CD14-positive monocyte (primary cell): Measurements from ENCODE around the gene MPP7. TPM values are rescaled to one million over a fixed set of nuclear protein-coding genes. Genes with fewer than 3 reads are reported as not detected.
A peak's percentile ranks its signal among the peaks of the same experiment; 100 is the strongest.

Source experiments
- DNase-seq, 3 donors: peaks; one replicate each; pipeline ENCODE4 v3.0.0-alpha.2; 2011 to 2022
- H2AFZ ChIP-seq: 2 replicates; pipeline ENCODE4 v1.6.0; 2012; ENCODE audit warnings: mild to moderate bottlenecking, low read depth, low read length, inconsistent platforms; ENCODE audit not compliant: insufficient read depth, poor library complexity, severe bottlenecking
- H3K27ac ChIP-seq, 2 donors: 1 replicate in 1 of 2; 2 replicates in 1 of 2; pipeline ENCODE4 v1.5.1; 2012 to 2013; ENCODE audit warnings: low read length in 2 of 2, control low read depth in 1 of 2, inconsistent platforms in 1 of 2, low read depth in 1 of 2, mild to moderate bottlenecking in 1 of 2
- H3K27me3 ChIP-seq, 2 donors: one replicate each; pipeline versions ENCODE4 v1.6.0 to v1.6.1; 2011 to 2013; ENCODE audit warnings: low read length in 2 of 2; ENCODE audit not compliant: control insufficient read depth in 2 of 2, insufficient read depth in 2 of 2
- H3K36me3 ChIP-seq, 2 donors: replicated peaks in 1 of 2; 1 replicate in 1 of 2; 2 replicates in 1 of 2; pipeline versions ENCODE4 v1.5.1 to v1.6.1; 2012 to 2013; ENCODE audit warnings: low read length in 2 of 2, control low read depth in 1 of 2, inconsistent platforms in 1 of 2, mild to moderate bottlenecking in 1 of 2; ENCODE audit not compliant: insufficient read depth in 2 of 2, control insufficient read depth in 1 of 2
- H3K4me1 ChIP-seq, 2 donors: 1 replicate in 1 of 2; 2 replicates in 1 of 2; pipeline versions ENCODE4 v1.5.1 to v1.6.1; 2012 to 2013; ENCODE audit warnings: low read length in 2 of 2, control low read depth in 1 of 2, inconsistent platforms in 1 of 2, mild to moderate bottlenecking in 1 of 2, moderate library complexity in 1 of 2; ENCODE audit not compliant: insufficient read depth in 2 of 2, control insufficient read depth in 1 of 2
- H3K4me2 ChIP-seq: replicated peaks from 2 replicates; pipeline ENCODE3; 2012; ENCODE audit warnings: low read length, moderate library complexity, mild to moderate bottlenecking; ENCODE audit not compliant: poor library complexity, severe bottlenecking; ENCODE audit errors: extremely low read depth
- H3K4me3 ChIP-seq, 3 experiments: fragments of 200-600 bp in 1 of 3; sonication (generic) in 1 of 3; replicated peaks in 1 of 3; 1 replicate in 2 of 3; 2 replicates in 1 of 3; pipeline ENCODE4 v1.5.1; 2011 to 2013; ENCODE audit warnings: low read length in 3 of 3, mild to moderate bottlenecking in 3 of 3, control low read depth in 2 of 3, low read depth in 2 of 3, inconsistent platforms in 1 of 3, moderate library complexity in 1 of 3
- H3K79me2 ChIP-seq: 2 replicates; pipeline ENCODE4 v1.6.0; 2012; ENCODE audit warnings: mild to moderate bottlenecking, control low read depth, inconsistent platforms, low read length, moderate library complexity; ENCODE audit not compliant: insufficient read depth
- H3K9ac ChIP-seq: 2 replicates; pipeline ENCODE4 v1.6.0; 2017; ENCODE audit warnings: low read length, mild to moderate bottlenecking; ENCODE audit not compliant: insufficient read depth, poor library complexity, severe bottlenecking
- H3K9me3 ChIP-seq, 2 donors: replicated peaks in 1 of 2; 1 replicate in 1 of 2; 2 replicates in 1 of 2; pipeline versions ENCODE4 v1.5.1 to v1.6.1; 2012 to 2013; ENCODE audit warnings: low read length in 2 of 2, control low read depth in 1 of 2; ENCODE audit not compliant: control insufficient read depth in 1 of 2, insufficient read depth in 1 of 2
- H4K20me1 ChIP-seq: 2 replicates; pipeline ENCODE4 v1.6.0; 2012; ENCODE audit warnings: mild to moderate bottlenecking, low read length, control low read depth, moderate library complexity; ENCODE audit not compliant: insufficient read depth
- H3K27ac Mint-ChIP-seq, 7 donors: one replicate each; pipeline ENCODE4 v1.8.0; 2020; ENCODE audit warnings: mild to moderate bottlenecking in 7 of 7, mixed read lengths in 7 of 7, moderate library complexity in 6 of 7, inconsistent platforms in 2 of 7
- H3K27me3 Mint-ChIP-seq, 3 donors: one replicate each; pipeline ENCODE4 v1.8.0; 2021 to 2022; ENCODE audit warnings: low read depth in 3 of 3, mild to moderate bottlenecking in 3 of 3, mixed read lengths in 3 of 3, moderate library complexity in 3 of 3, inconsistent platforms in 1 of 3
- H3K36me3 Mint-ChIP-seq, 2 donors: one replicate each; pipeline ENCODE4 v1.8.0; 2020; ENCODE audit warnings: mixed read lengths in 2 of 2, inconsistent platforms in 1 of 2, mild to moderate bottlenecking in 1 of 2
- H3K4me1 Mint-ChIP-seq: one replicate; pipeline ENCODE4 v1.8.0; 2020; ENCODE audit warnings: mild to moderate bottlenecking, mixed read lengths
- H3K4me3 Mint-ChIP-seq, 2 donors: one replicate each; pipeline ENCODE4 v1.8.0; 2020; ENCODE audit warnings: mild to moderate bottlenecking in 2 of 2, mixed read lengths in 2 of 2, moderate library complexity in 1 of 2
- H3K9me3 Mint-ChIP-seq, 7 donors: one replicate each; pipeline ENCODE4 v1.8.0; 2020 to 2022; ENCODE audit warnings: mixed read lengths in 7 of 7, mild to moderate bottlenecking in 6 of 7, moderate library complexity in 6 of 7, inconsistent platforms in 2 of 7
- WGBS: methylation state at CpG from one replicate; pipeline ENCODE4 v1.1.5; 2013; ENCODE audit warnings: missing lambda C conversion rate; ENCODE audit not compliant: insufficient coverage; 5-methylcytosine and 5-hydroxymethylcytosine counted together
- intact Hi-C, 2 donors: fragments of 100-400 bp; cut with micrococcal nuclease; formaldehyde crosslinking; loops; one replicate each; pipeline versions ENCODE4 v1.15.0 to v1.15.1; 2023
- polyA minus RNA-seq: library from RNA; depleted of rRNA, polyadenylated mRNA; stranded (reverse); fragments of >200 nt; gene quantifications from 2 replicates; pipeline ENCODE4 v1.2.3, GENCODE V29; 2012
- polyA plus RNA-seq, 3 donors: library from polyadenylated mRNA; depleted of rRNA in 1 of 3; unstranded in 2 of 3; stranded (reverse) in 1 of 3; fragments of 300-500 nt in 2 of 3; fragments of >200 nt in 1 of 3; fragmentation: Illumina TruSeq in 2 of 3; gene quantifications; 1 replicate in 2 of 3; 2 replicates in 1 of 3; pipeline ENCODE4 v1.2.3, GENCODE V29; 2012 to 2021
- total RNA-seq, 12 experiments: library from RNA in 1 of 12; stranded (reverse) in 1 of 12; fragments of 120-200 nt in 1 of 12; gene quantifications; one replicate each; pipeline ENCODE4 v1.2.4 and lab custom pipeline; 2013 to 2026; ENCODE audit warnings: mixed read lengths in 6 of 12, inconsistent platforms in 1 of 12
- TF ChIP-seq, protein P1 (sequence below): fragments of 200-600 bp; IDR thresholded peaks from one replicate; pipeline ENCODE4 v1.8.0; 2022; ENCODE audit warnings: antibody characterized with exemption, mild to moderate bottlenecking

MPP7 gene
- total RNA-seq (2013), result 31.7 TPM
- polyA plus RNA-seq (10 to 100 TPM; 17.3 to 48.3 (median 33.6) TPM), polyA minus RNA-seq (10.9 and 12.7 TPM in 2 replicates), total RNA-seq (lab: John Stamatoyannopoulos, UW) (9.8 to 126 (median 106) reads per million in 11 experiments)

DNA sequence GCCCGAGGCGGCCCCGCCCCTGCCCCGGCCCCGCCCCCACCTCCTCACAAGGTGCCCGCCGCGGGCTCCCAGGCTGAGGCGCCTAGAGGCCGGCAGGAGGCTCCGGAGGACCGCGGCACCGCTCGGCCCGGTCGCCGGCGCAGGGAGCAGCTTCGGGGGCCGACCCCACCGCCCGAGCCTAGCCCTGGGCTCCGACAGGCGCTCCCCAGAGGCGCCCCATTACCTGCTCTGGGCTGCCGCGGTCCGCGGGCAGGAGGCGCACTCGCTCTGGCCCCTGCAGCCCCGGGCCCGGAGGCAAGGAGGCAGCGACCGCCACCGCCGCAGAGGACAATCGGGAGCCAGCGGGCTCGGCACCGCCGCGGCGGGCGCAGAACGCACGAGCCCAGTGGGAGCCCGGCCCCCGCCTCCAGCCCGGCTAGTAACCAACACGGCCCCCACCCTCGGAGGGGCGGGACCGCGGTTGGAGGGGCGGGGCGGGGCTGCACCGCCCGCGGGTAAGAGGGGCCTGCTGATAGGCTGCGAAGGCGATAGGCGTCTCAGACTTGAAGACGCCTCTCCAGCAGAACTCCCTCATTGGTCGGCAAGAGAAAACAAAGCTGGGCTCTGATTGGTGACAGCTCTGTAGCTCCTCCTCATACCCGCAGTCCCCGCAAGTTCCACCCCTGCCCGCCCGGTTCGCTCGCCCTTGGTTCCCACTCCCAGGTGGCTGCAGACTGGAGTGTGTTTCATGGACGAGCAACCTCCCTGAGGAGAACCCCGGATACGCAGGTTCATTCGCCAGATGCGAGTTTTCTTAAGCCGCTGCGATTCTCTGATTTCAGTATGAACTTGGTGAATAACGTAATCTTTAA, at the start of gene MPP7:
Gene MPP7 (minus strand): TSS at position 427 of the 851 bp plus-strand sequence. CDS start 64,460 bp downstream, outside the sequence.
- Mint-ChIP-seq H3K27me3 (peaks cover 0 to 2% (median 0%) of the 10 kb centered on the region in 3 donors), H3K4me1 (peaks cover 82% of the 10 kb centered on the region), H3K36me3 (peaks cover 2 to 8% of the 10 kb centered on the region in 2 donors), H3K4me3 (peak within 1 kb of the TSS; percentile 90 to 97), H3K27ac (peak within 1 kb of the TSS; percentile 84 to 96 (median 92)), H3K9me3 (no peaks in the 10 kb centered on the region)
- Histone ChIP-seq H3K27ac (peak within 1 kb of the TSS; percentile 64 to 84), H3K36me3 (no peaks in the 10 kb centered on the region), H3K27me3 (no peaks in the 10 kb centered on the region), H2AFZ (peak within 1 kb of the TSS; percentile 68), H3K9me3 (no peaks in the 10 kb centered on the region), H4K20me1 (peaks cover 27% of the 10 kb centered on the region), H3K79me2 (peaks cover 58% of the 10 kb centered on the region), H3K4me2 (peak within 1 kb of the TSS; percentile 83), H3K4me3 (peak within 1 kb of the TSS; percentile 73 to 95 (median 94)), H3K4me1 (peaks cover 62 to 66% of the 10 kb centered on the region in 2 donors), H3K9ac (peak within 1 kb of the TSS; percentile 78)
- WGBS, result under 1% methylated on average over 71 of the region's 80 CpGs
- peak; percentile 97 to 98 (median 98) for DNase-seq
- TF ChIP-seq, protein P1, sequence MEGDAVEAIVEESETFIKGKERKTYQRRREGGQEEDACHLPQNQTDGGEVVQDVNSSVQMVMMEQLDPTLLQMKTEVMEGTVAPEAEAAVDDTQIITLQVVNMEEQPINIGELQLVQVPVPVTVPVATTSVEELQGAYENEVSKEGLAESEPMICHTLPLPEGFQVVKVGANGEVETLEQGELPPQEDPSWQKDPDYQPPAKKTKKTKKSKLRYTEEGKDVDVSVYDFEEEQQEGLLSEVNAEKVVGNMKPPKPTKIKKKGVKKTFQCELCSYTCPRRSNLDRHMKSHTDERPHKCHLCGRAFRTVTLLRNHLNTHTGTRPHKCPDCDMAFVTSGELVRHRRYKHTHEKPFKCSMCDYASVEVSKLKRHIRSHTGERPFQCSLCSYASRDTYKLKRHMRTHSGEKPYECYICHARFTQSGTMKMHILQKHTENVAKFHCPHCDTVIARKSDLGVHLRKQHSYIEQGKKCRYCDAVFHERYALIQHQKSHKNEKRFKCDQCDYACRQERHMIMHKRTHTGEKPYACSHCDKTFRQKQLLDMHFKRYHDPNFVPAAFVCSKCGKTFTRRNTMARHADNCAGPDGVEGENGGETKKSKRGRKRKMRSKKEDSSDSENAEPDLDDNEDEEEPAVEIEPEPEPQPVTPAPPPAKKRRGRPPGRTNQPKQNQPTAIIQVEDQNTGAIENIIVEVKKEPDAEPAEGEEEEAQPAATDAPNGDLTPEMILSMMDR, result peak; percentile 78
- intact Hi-C loops, result loop anchor here (2.0 to 10.0 kb wide), 6 partner anchors 32 to 80 kb away; no protein-coding TSS in a partner anchor

DNA sequence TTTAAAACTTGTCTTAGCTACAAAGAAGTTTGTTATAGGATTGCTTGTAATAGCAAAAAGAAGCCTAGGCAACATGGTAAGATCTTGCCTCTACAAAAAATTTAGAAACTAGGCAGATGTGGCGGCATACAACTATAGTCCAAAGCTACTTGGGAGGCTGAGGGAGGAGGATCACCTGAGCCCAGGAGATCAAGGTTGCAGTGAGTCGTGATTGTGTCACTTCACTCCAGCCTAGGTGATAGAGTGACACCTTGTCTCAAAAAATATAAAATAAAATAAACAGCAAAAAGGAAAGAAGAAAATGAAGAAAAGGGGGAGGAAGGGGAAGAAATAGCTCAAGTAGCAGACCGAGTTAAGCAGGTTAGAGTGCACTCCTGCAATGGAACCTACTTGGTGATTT, 47.0 kb upstream of the MPP7 start:
- H3K4me1 Mint-ChIP-seq, result peaks cover 8% of the 10 kb centered on the region
- intact Hi-C loops, result no loop called here
- no peak for DNase-seq

More for the DNA sequence above, 47.0 kb upstream of the MPP7 start:
- Histone ChIP-seq H2AFZ (no peak overlapping the region), H3K27me3 (no peaks in the 10 kb centered on the region), H3K79me2 (no peaks in the 10 kb centered on the region), H3K4me2 (no peak overlapping the region), H4K20me1 (no peaks in the 10 kb centered on the region), H3K9me3 (peaks cover 10 to 11% of the 10 kb centered on the region in 2 donors), H3K9ac (no peak overlapping the region), H3K36me3 (no peaks in the 10 kb centered on the region), H3K4me3 (no peak overlapping the region), H3K27ac (no peak overlapping the region), H3K4me1 (peaks cover 5 to 8% of the 10 kb centered on the region in 2 donors)
- TF ChIP-seq, protein P1, result no peak
- peaks cover 11 to 21% (median 15%) of the 10 kb centered on the region in 7 donors for H3K9me3 Mint-ChIP-seq
- H3K27me3 Mint-ChIP-seq, result peaks cover 0 to 3% (median 0%) of the 10 kb centered on the region in 3 donors
- no CpG with 5 or more reads among the region's 3 CpGs for WGBS
- no peak overlapping the region for H3K27ac Mint-ChIP-seq
- H3K4me3 Mint-ChIP-seq, result no peak overlapping the region
- peaks cover 2 to 10% of the 10 kb centered on the region in 2 donors for H3K36me3 Mint-ChIP-seq
